ENCODE measurements around the gene ODC1. TPM values are rescaled to one million over a fixed set of nuclear protein-coding genes. Genes with fewer than 3 reads are reported as not detected.

Gene ODC1
- total and polyA plus RNA-seq, 2 of the 4 experiments (the other 2 are of a cell fraction) = 117 to 204 TPM

- TF ChIP-seq MAFK (IDR thresholded peaks at IDR 0.05; ENCODE audit: low read depth, low read length) = peak; percentile 9; the same call in 1 of the 2 replicates
These were observed 45.6 kb upstream of the ODC1 start (continued) for GRCh38 chr2:10493634-10494281.

- Histone ChIP-seq H3K27ac (ENCODE audit: insufficient read depth, low read length) (no peak overlapping the region), H3K9me1 (ENCODE audit: insufficient read depth, low read length) (peaks cover 6% of the 10 kb centered on the region; the same call in 1 of the 2 replicates), H3K23ac (ENCODE audit: low read depth, low read length) (no peak overlapping the region), H3K36me3 (ENCODE audit: control insufficient read depth, insufficient read depth, low read length) (no peaks in the 10 kb centered on the region), H2AFZ (replicated peaks; ENCODE audit: low read length, poor library complexity) (no peak overlapping the region), H3K18ac (ENCODE audit: low read depth, low read length) (no peak overlapping the region), H4K91ac (ENCODE audit: insufficient read depth, low read depth, low read length) (no peak overlapping the region), H2BK20ac (ENCODE audit: low read depth, low read length) (no peak overlapping the region), H2BK5ac (ENCODE audit: low read depth, low read length, poor library complexity, severe bottlenecking) (no peak overlapping the region), H3K56ac (ENCODE audit: extremely low read depth, insufficient read depth, low read length) (no peak overlapping the region), H3K79me1 (ENCODE audit: low read depth in 1 of 2, low read length in 2 of 2) (no peaks in the 10 kb centered on the region), H4K8ac (ENCODE audit: low read depth in 2 of 2, low read length in 2 of 2) (no peak overlapping the region), H2AK5ac (ENCODE audit: low read depth, low read length) (peak overlapping the region; percentile 42; the same call in 1 of the 2 replicates), H2BK15ac (ENCODE audit: low read depth, low read length) (peak overlapping the region; percentile 71; the same call in 1 of the 3 replicates), H4K5ac (ENCODE audit: low read depth, low read length) (no peak overlapping the region), H4K20me1 (ENCODE audit: insufficient read depth, low read length) (peaks cover 15% of the 10 kb centered on the region), H3K27me3 (ENCODE audit: control insufficient read depth, insufficient read depth, low read length) (peaks cover 30% of the 10 kb centered on the region), H2AK9ac (replicated peaks; ENCODE audit: low read depth, low read length, poor library complexity) (no peak overlapping the region), H3K9me3 (ENCODE audit: control insufficient read depth, insufficient read depth, low read length) (peaks cover 3% of the 10 kb centered on the region), H2BK120ac (ENCODE audit: low read depth, low read length) (no peak overlapping the region), H3K4me1 (ENCODE audit: control insufficient read depth, insufficient read depth, low read length) (peaks cover 11% of the 10 kb centered on the region), H3K14ac (replicated peaks; ENCODE audit: low read depth, low read length) (no peak overlapping the region), H3K4me2 (ENCODE audit: low read depth, low read length) (no peak overlapping the region), H3K4ac (ENCODE audit: low read depth, low read length) (no peak overlapping the region), H3K4me3 (ENCODE audit: insufficient read depth, low read depth, low read length) (no peak overlapping the region), H3K9ac (ENCODE audit: low read depth, low read length) (no peak overlapping the region)
- intact Hi-C loops (cut with micrococcal nuclease) (no loop called here), dilution Hi-C loops (cut with HindIII; ENCODE audit: low sequenced_read_pairs, unreplicated experiment) (no loop called here), in situ Hi-C loops (cut with MboI; ENCODE audit: low sequenced_read_pairs) (no loop called here)
- ChIA-PET POLR2A (ENCODE audit: unreplicated experiment) (no interaction called here), CTCF (interaction anchor here (0.9 kb wide), 1 partner anchor 18 kb away, joined by 3 read pairs; no protein-coding TSS in a partner anchor)
- ATAC-seq (ENCODE audit: low read depth) = no peak
- no peak for DNase-seq
- no TSS peak for BruUV-seq (replicated peaks)
- TF ChIP-seq MAFK (IDR thresholded peaks at IDR 0.05; ENCODE audit: low read depth, low read length) (peak; percentile 72), USF2 (IDR thresholded peaks at IDR 0.05; ENCODE audit: low read depth, low read length) (no peak), RCOR1 (IDR thresholded peaks at IDR 0.05; ENCODE audit: insufficient replicate concordance, low read length) (no peak)
- WGBS, 2 experiments (ENCODE audit: extremely low coverage in 2 of 2, insufficient read length in 1 of 2) = 83% methylated on average over 1 of the region's 5 CpGs; no CpG with 5 or more reads in 1 of the 2 experiments
These were observed 45.0 kb upstream of the ODC1 start for GRCh38 chr2:10493075-10493633.

All from IMR-90 (cell line).